Right kidney (tissue), 1 donor: ENCODE results near the gene DTNBP1.

Experiments
- DNase-seq: peaks from one replicate; pipeline ENCODE4 v3.0.0-alpha.2; 2016

Gene DTNBP1

DNA sequence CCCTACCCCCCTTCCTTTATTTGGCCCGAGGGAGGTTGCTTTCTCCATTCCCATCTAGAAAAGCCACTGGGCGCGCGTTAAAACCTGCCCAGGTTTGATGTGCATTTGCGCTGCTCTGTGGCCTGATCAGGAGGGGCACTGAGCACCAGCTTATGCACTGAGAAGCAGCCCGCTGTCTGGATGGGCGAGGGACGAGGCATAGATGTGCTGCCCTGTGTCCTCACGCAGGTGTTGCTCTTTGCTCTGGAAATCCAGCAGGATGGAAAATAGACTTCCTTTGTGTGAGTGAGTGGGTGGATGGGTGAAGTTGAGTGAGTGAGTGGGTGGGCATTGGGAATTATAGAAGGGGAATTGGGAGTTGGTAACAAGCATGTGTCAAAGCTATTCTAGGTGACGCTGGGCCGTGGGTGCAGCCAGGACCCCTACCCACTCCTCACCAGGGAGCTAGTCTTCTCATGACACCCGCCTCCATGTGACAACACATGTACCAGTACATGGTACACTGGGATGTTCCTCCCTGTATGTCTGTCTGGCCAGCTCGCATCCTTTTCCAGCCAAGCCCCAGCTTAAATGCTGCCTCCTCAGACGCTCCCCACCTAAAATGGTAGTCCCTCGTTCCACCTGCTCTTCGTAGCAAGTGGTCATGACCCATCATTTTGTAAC lies 162.6 kb downstream of the DTNBP1 start:
- no peak for DNase-seq

DNA sequence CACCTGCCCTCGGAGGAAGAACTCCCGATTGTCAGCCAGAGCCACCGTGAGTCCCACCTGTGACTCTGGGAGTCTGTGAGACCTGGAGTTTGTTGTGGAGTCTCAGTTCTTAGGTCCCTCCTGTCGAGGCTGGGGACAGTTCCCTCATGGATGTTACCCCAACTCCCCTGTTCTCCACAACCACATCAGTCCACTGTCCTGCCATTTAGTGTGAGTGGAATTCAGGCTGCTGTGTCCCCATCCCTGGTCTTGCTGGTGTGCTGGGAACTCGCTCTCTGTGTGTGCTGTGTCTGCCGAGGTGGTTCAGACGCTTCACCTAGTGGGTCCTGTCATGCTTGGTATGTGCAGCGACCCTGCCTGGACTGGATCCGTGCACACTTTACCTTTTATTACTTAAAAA lies 163.2 kb downstream of the DTNBP1 start:
- DNase-seq: no peak

DNA sequence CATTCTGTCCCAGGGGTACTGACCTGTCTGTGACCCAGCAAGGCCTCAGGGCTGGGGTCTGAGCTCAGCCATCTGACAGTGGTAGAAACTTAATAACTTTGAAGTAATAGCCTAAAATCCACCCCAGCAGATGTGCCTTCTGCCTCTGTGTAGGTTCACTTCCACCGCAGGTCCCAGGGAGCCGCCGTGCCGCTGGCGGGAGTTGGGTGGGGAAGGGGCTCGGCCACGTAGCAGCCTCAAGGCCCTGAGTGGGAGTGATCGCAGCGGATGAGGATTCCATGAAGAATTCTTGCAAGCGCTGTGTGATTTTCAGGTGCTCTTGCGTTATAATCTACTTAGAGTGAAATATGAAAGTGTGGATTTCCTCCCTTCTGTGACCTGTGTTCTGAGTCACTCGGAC lies 163.7 kb downstream of the DTNBP1 start:
- DNase-seq: no peak

DNA sequence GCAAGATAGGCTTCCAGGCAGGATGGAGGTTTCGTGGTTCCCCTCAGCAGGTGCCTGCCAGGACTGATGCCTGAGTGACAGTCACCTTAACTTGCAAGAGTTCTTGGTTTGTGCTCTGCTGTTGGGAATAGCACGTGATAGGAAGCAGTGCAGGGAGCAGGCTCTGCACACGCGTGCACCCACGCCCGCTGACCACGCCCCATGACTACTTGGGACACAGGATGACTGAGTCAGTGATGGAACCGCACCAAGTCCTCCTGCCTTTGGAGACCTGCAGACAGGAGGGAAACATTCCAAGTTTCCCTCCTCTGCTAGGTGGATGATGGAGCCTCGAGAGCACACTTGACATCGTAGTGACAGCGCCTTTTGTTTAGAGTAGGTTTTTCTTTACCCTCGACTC lies 164.2 kb downstream of the DTNBP1 start:
- no peak for DNase-seq

DNA sequence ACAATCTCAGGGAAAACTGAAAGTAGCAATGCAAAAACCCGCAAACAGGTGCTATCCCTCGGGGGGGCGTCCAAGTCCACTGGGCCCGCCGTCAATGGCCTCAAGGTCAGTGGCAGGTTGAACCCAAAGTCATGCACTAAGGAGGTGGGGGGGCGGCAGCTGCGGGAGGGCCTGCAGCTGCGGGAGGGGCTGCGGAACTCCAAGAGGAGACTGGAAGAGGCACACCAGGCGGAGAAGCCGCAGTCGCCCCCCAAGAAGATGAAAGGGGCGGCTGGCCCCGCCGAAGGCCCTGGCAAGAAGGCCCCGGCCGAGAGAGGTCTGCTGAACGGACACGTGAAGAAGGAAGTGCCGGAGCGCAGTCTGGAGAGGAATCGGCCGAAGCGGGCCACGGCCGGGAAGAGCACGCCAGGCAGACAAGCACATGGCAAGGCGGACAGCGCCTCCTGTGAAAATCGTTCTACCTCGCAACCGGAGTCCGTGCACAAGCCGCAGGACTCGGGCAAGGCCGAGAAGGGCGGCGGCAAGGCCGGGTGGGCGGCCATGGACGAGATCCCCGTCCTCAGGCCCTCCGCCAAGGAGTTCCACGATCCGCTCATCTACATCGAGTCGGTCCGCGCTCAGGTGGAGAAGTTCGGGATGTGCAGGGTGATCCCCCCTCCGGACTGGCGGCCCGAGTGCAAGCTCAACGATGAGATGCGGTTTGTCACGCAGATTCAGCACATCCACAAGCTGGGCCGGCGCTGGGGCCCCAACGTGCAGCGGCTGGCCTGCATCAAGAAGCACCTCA lies 166.3 kb downstream of the DTNBP1 start:
- DNase-seq: no peak

DNA sequence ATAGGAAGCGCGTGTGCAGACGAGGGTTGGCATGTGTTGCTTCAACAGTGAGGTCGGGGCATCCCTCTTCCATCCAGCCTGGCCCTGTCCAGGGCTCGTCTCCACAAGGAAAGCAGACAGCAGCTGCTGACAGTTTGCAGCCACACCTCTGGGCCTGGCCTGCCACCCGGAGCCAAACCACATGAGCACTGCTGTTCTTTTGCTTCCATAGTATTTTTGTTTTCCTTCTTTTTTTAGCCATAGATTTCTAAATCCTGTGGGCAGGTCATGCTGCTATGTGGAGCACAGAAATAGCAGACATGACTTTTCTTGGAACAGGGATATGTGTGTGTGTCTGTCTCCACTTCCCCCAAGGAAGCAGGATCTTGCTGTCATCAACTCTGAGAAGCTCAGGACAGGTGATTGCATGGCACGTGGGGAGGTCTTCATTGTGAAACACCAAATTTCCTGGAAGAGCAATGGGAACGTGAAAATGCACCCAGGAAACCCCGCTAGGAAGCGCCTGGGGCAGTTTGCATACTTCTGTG lies 167.4 kb downstream of the DTNBP1 start:
- no peak for DNase-seq

DNA sequence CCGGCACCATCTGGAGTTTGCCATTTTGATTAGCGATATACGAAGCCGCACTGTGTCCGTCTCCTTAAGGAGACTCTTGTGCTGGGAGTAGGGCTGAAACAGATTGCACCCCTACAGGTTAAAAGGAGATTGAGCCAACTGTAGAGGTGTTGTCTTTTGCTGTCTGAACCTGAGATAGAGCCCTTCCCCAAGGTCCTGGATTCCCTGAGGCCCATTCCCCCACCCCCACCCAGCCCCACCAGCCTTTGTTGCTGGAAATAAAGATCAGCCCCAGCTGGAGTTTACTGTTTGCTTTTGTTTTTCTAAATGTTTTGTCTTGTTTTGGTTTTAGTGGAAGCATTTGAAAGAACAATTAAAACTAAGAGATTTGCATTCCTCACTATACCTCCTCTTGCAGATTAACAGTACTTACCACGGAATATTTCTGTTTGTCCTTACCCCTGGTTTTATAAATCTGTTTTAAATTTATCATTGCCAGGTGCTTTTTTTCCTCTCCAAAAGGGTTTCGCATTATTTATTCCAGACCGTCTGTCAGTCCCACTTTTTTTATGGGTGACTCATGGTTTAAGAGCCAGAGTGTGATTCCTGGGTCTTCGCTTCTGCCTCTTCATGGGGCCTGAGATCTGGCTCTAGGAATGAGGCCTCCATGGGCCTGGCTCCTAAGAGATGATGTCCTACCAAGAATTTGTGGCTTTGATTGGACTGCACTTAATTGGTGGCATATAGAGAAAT lies 169.2 kb downstream of the DTNBP1 start:
- no peak for DNase-seq

DNA sequence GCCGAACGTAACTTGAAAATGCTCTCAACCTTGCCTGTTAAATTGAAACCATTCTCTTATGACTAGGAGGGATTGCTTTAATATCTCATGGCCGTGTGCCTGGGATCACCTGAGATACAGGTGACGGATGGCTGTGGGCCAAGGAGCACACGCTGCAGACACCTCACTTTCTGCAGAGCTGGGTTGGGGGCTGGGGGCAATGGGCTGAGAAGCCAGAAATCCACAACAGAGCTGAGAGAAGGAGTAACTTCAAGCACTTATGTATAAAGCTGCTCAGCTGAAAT lies 170.9 kb downstream of the DTNBP1 start:
- DNase-seq: no peak

DNA sequence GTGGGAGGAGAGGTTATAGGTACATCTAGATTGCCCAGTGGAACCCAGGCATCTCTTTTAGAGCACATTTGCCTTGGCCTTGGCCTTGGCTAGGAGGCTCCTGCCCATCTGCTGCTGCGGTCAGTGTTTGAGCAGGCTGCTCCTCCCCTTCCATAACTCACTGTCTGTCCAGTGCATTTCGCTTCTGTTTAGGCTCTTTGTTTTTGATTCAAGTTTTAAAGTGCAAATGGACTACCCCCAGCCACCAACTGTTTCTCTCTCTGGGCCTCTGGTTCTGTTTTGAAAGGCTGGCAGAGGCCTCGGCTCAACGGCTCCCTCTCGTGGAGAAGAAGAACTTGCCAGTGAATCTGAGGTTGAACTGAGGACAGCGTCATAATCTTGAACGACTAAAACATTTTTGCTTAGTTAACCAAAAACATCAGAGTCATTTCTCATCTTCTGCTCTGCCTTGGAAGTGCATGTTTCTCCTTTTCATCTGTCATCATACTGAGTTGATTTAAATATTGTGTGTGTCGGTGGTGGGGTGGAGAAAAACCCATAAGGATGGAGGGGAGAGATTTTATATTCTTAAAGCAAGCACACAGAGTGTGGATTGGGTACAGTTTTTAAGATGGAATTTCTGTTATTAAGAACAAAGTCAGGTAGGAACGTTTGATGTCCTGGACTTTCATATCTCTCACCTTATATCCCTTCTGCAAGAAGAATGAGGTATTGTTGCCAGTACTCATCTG lies 171.4 kb downstream of the DTNBP1 start:
- peak; percentile 59 for DNase-seq

DNA sequence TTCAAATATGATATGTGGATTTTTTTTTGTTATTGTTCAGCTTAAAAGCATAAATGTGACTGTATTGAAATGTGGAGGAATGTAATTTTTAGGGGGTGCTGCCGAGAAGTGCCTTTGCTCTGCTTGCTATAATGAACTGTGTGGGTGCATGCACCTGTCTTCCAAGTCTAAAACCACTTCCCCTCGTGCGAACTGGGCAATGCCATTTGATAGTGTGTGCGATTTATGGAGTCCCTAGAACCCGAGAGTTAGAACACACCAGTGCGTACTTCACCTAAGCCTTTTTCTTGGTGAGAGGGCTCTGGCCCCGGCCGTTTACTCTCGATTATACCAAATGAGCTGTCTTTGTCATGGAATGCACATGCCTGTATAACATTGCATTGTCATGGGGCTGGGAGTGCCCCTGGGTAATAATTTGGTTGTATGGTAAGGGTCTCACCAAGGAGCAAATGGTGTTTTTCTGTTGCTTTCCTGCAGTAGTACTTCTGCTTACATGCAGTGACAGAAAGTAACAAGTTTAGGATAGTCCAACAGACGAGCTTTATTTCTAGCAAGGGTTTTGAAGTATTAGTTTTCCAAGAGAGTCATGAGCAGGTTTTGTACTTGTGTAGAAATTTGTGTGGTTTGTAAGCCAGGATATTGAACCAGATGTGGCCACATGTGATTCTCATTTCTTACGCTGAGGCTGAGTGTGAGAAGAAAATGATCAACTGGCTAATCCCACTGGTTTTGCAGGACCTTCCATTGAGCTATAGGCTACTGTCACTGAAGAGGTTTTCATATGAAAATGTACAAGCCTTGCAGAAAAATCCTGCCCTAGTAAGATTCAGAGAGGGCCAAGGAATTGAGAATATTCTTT lies 172.4 kb downstream of the DTNBP1 start:
- no peak for DNase-seq

DNA sequence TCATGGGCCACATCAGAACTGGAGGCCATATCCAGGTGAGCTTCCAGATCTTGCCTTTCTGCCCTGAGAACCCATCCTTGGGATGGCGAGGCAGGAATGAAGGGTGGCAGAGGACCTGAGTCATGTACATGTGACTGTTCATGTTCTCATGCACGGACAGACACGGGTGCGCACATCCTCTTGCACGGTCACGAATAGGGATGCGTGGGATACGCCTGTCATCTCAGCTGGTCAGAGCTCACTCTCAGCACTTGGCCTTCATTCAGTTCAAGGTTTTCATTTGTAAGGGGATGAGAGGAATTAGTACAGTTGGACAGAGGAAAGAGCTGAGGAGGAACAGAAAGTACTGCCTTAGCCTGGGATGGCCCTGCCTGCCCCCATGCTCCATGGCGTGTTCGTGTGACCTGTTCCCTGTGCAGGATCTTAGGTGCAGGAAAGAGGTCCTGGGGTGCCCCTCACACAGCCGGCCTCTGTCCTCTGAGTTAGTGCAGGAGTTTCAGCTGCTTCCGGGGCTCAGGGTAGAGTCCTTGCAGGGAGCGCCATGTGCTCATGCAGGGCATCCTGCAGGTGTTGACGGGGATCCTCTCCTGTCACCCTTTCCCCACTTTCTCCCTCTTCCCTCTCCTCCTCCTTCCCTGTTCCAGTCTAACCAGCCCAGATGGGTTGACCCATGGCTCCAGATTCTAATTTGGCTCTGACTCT lies 173.4 kb downstream of the DTNBP1 start:
- DNase-seq: no peak

DNA sequence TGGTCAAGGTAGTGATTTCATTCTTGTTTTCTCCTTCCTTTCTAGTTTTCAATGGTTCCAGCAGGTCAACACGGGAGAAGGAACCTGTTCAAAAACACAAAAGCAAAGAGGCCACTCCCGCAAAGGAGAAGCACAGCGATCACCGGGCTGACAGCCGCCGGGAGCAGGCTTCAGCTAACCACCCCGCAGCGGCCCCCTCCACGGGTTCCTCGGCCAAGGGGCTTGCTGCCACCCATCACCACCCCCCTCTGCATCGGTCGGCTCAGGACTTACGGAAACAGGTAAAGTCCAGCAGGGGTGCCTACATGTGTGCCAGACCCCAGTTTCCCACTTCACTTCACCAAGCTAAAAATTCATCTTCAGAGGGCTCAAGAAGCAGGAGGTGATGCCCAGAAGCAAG lies 175.6 kb downstream of the DTNBP1 start:
- no peak for DNase-seq

DNA sequence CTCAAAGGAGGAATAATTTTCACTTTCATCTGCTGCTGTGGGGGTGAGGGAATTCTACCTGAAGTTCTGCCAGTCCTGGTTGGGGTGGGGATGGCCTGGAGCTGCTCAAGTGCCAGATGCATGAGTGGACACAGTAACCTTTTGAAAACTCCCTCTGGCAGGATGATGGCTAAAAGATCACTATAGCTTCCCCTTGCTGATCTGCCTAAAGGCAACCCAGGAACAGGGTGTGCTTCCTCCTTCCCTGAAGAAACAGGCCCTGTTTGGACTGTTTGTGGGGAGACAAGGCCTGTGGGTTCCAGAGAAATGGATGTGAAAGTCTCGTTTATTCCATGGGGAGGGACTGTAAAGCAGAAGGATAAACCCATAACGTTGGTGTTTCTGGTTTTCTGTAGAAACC lies 176.9 kb downstream of the DTNBP1 start:
- no peak for DNase-seq

DNA sequence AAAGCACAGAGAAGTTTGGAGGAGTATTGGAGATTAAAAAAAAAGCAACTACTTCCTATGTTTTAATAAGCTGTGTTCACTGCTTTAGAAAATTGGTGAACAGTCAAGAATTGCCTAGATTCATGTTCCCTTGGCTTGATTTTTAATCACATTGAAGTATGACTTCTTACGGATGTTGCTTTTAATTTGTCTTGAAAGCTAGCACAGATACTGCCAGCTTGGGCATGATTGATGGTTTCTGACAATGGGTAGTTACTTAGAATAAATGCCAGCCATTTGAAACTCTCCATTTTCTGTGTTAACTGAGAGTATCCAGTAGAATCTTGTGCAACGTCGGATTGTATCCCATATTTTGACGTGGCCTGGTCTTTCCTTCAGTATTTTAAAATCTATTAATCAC lies 178.0 kb downstream of the DTNBP1 start:
- no peak for DNase-seq

DNA sequence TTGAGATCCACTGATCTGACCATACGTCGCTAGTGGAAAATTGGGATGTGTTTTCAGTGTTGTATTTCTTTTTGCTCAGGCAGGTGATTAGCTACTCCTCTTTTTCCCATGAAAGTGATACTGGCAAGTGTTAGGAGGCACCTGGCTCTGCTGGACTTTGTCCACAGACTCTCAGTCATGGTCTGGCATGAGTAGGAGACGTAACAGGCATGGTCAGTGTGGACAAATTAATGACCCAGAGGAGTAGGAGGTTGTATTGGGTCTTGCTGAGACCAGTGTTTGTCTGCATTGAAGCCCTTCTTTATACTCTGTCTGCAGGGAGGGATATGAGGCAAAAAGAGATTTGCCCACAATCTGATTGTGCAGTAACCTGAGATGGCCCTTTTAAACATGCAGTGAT lies 178.7 kb downstream of the DTNBP1 start:
- DNase-seq: no peak

DNA sequence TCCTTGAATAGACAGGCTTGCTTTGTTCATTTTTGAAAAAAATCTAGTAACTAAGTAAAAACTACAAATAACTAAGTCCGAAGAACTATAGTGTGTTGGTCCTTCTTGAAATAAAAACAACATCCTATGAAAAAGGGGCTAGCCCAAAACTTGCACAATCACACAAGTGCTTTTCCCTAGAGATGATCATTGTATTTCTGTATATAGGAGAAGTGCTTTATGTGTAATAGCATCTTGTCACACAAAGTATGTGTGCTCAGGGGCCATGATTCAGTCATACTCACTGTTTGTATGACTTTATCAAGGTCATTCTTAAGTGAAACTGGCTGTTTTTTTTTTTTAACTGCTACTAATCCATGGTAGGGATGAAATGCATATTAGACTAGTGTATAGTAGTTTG lies 179.8 kb downstream of the DTNBP1 start:
- no peak for DNase-seq

DNA sequence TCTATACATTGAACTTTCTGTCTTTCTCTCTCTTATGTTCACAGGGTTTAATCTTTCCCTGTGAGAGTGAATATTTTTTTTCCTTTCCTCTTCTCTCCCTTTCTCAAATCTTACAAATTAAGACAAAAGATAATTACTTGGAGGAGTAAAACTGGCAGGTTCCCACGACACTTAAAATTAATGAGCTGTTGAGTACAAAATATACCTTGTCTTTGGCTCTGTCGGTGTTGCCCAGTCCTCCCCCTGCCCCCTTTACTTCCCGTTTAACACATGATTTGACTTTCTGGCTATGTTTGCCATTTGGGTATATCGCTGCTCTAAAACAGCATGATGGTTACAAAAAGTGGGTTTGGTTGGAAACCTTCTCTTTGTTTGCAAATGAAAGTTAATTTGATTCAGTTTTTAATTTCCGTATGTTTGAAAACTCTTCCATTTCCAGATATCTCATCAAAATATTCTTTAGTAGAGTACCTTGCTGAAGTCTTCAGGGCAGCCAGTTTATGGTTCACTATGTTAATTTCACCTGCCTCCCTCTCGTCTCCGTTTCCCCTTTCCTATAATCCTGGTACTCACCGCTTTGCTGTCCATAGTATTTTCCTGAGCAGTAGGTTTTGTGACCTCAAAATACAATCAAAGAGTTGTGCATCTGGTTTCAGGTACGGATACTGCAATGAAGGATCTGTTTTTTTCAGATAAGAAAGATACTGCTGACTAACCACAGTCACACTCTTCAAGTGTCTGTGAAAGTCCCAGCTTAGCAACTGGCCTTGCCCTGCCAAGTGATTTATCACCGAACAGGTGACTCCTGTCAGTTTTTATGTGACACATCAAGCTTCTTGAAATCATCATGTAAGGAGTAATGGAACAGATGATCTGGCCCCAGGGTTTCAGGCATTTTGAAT lies 181.2 kb downstream of the DTNBP1 start:
- DNase-seq: no peak

DNA sequence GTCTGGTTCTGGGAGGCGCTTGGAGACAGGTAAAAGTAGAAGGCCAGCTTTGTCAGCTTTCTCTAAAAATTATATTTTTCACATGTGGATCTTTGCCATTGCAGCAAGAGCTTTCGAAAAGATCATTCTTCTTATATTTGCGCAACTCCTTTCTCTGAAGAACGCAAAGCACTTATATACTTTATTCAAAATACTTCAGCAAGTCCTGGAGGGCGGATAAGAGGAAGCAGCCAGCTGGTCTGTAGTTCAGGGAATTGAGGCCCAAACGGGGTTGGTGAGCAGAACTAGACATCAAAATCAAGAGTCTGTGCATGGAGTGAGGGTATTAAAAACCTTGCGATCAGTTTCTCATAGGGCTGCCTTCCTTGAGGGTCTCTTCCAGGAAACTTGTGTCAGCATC lies 182.3 kb downstream of the DTNBP1 start:
- no peak for DNase-seq

DNA sequence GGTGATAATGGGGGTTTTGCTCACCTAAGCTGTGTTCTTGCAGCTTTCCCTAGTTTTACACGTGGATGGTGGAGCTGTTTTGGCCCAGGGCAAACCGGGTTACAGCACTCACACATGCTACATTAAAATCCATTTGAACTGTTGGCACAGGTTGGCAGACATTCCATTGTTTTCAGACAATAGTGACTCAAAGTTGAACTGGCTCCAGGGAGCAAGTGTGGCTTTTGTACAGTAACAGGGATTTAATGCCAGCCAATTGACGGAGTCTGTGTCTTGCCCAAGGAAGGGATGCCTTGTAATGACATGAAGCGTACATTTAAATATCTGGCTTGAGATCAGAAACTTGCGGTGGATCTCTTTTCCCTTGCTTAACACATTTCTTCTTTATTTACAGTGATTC lies 183.1 kb downstream of the DTNBP1 start:
- no peak for DNase-seq

DNA sequence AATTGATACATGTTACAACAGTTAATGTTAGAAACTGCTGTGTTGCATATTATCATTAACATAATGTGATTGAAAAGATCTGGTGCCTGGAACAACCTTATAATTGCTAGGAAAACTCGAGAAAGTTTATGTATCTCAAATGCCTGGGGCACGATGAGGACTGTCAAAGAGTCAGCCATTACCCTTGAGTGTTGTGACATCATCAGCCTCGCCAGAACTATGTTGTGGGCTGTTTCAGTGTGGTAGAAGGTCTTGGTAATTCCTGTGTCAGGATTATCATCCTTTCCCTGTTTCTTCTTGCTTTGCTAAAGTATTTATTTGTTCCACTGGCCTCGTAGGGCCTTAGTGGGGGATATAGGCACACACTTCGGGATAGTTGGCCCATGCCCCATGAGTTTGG lies 185.1 kb downstream of the DTNBP1 start:
- DNase-seq: no peak
